GM12878 (cell line): ENCODE results near the gene MYOD1. TPM values are rescaled to one million over a fixed set of nuclear protein-coding genes. Genes with fewer than 3 reads are reported as not detected.

Source experiments
- ATAC-seq: fragments of 200-7000 bp; cut with Tn5 transposase; 3 replicates; pipeline ENCODE4 v1.9.1; 2020; ENCODE audit warnings: mild to moderate bottlenecking, moderate library complexity
- BruUV-seq: library from RNA; stranded (reverse); fragments of 400-500 nt; replicated peaks from 2 replicates; lab custom pipeline; 2021; lab: Mats Ljungman, UMichigan
- CTCF ChIA-PET: fragments of 300-600 bp; sonication (Branson Sonifier 250); formaldehyde crosslinking; extraction: SDS; loops from one replicate; lab custom pipeline; 2021; ENCODE audit warnings: inconsistent platforms; lab: Yijun Ruan, JAX
- POLR2A ChIA-PET: fragments of 350-600 bp; formaldehyde crosslinking; extraction: SDS; loops from one replicate; lab custom pipeline; 2021; ENCODE audit warnings: inconsistent platforms; lab: Charles Lee
- RAD21 ChIA-PET: fragments of 300-600 bp; sonication (Branson Sonifier 250); formaldehyde crosslinking; loops from one replicate; lab custom pipeline; 2023; ENCODE audit warnings: antibody characterized with exemption; ENCODE audit not compliant: unreplicated experiment; lab: Charles Lee
- SMC1A ChIA-PET: fragments of 300-600 bp; sonication (Branson Sonifier 250); formaldehyde crosslinking; loops from one replicate; lab custom pipeline; 2023; ENCODE audit not compliant: unreplicated experiment, uncharacterized antibody; lab: Charles Lee
- DNase-seq: peaks from one replicate; pipeline ENCODE4 v3.0.0-alpha.2; 2011; ENCODE audit warnings: low read depth, low spot score
- FAIRE-seq: peaks from 3 replicates; lab custom pipeline; 2011; peaks lifted over from hg19 to GRCh38; lab: Jason Lieb, UNC
- H2AFZ ChIP-seq: 2 replicates; pipeline ENCODE4 v1.6.0; 2011; ENCODE audit warnings: low read depth, low read length, control low read depth; ENCODE audit not compliant: control insufficient read depth
- H3K27ac ChIP-seq: 2 replicates; pipeline ENCODE4 v1.5.1; 2011; ENCODE audit warnings: control low read depth; ENCODE audit not compliant: control insufficient read depth, insufficient read depth
- H3K27me3 ChIP-seq, 2 experiments: replicated peaks in 1 of 2; 2 replicates each; pipeline versions ENCODE4 v1.6.0 to v1.6.1; 2011; ENCODE audit warnings: low read length in 1 of 2; ENCODE audit not compliant: control insufficient read depth in 2 of 2, insufficient read depth in 2 of 2
- H3K36me3 ChIP-seq, 2 experiments: 2 replicates each; pipeline ENCODE4 v1.5.1; 2011; ENCODE audit warnings: low read length in 1 of 2; ENCODE audit not compliant: control insufficient read depth in 2 of 2, insufficient read depth in 2 of 2
- H3K4me1 ChIP-seq: 2 replicates; pipeline ENCODE4 v1.6.1; 2011; ENCODE audit warnings: mild to moderate bottlenecking, low read length, moderate library complexity, mixed read lengths; ENCODE audit not compliant: control insufficient read depth, insufficient read depth
- H3K4me2 ChIP-seq: 2 replicates; pipeline ENCODE4 v1.6.0; 2011; ENCODE audit warnings: control low read depth; ENCODE audit not compliant: control insufficient read depth, insufficient read depth
- H3K4me3 ChIP-seq: fragments of 200-600 bp; sonication (generic); 2 replicates; pipeline ENCODE4 v1.5.1; 2016
- H3K79me2 ChIP-seq: 2 replicates; pipeline ENCODE4 v1.6.0; 2011; ENCODE audit warnings: low read length; ENCODE audit not compliant: control insufficient read depth, insufficient read depth
- H3K9ac ChIP-seq: 2 replicates; pipeline ENCODE4 v1.8.0; 2011; ENCODE audit warnings: low read length, control low read depth, mixed read lengths; ENCODE audit not compliant: control insufficient read depth, insufficient read depth
- H3K9me3 ChIP-seq: replicated peaks from 3 replicates; pipeline ENCODE4 v1.5.1; 2011; ENCODE audit warnings: mild to moderate bottlenecking, low read length; ENCODE audit not compliant: control insufficient read depth, insufficient read depth
- H4K20me1 ChIP-seq: 2 replicates; pipeline ENCODE4 v1.6.0; 2011; ENCODE audit not compliant: control insufficient read depth, insufficient read depth
- ATF3 ChIP-seq: IDR thresholded peaks from 2 replicates; pipeline ENCODE4 v1.6.1; 2011; ENCODE audit warnings: low read depth, mild to moderate bottlenecking, low read length, moderate library complexity, borderline replicate concordance; ENCODE audit errors: extremely low read depth
- ATF7 ChIP-seq: fragments of 450-650 bp; IDR thresholded peaks from 2 replicates; pipeline ENCODE4 v1.6.1; 2016; ENCODE audit warnings: low read depth, mild to moderate bottlenecking
- BACH1 ChIP-seq: fragments of 450-650 bp; IDR thresholded peaks from 2 replicates; pipeline ENCODE4 v1.6.1; 2017; ENCODE audit warnings: mild to moderate bottlenecking, borderline replicate concordance
- BCL3 ChIP-seq: IDR thresholded peaks from 2 replicates; pipeline ENCODE4 v1.6.1; 2011; ENCODE audit warnings: borderline replicate concordance, low read depth, mild to moderate bottlenecking, moderate library complexity, low read length; ENCODE audit not compliant: insufficient read depth, poor library complexity, severe bottlenecking
- EGR1 ChIP-seq, 2 experiments: IDR thresholded peaks; 1 replicate in 1 of 2; 2 replicates in 1 of 2; pipeline ENCODE4 v1.6.1; 2011 to 2012; ENCODE audit warnings: low read depth in 2 of 2, low read length in 2 of 2, borderline replicate concordance in 1 of 2, mild to moderate bottlenecking in 1 of 2, moderate library complexity in 1 of 2
- HCFC1 ChIP-seq: fragments of 150-350 bp; IDR thresholded peaks from 2 replicates; pipeline ENCODE4 v1.6.1; 2014; ENCODE audit warnings: low read length
- IKZF1 ChIP-seq: fragments of 450-650 bp; conservative IDR thresholded peaks from 2 replicates; pipeline ENCODE4 v1.6.1; 2017; ENCODE audit warnings: antibody characterized with exemption, mild to moderate bottlenecking
- IKZF2 ChIP-seq, 2 experiments: fragments of 450-650 bp; IDR thresholded peaks; 2 replicates each; pipeline ENCODE4 v1.6.1; 2017; ENCODE audit warnings: mild to moderate bottlenecking in 2 of 2, moderate library complexity in 2 of 2
- IRF3 ChIP-seq: fragments of 450-650 bp; IDR thresholded peaks from 2 replicates; pipeline ENCODE4 v1.6.1; 2014; ENCODE audit warnings: mild to moderate bottlenecking
- MEF2A ChIP-seq: IDR thresholded peaks from 2 replicates; pipeline ENCODE4 v1.6.1; 2011; ENCODE audit warnings: low read depth, mild to moderate bottlenecking, low read length, moderate library complexity; ENCODE audit not compliant: insufficient read depth
- MTA3 ChIP-seq: IDR thresholded peaks from 2 replicates; pipeline ENCODE4 v1.6.1; 2012; ENCODE audit warnings: low read length, inconsistent platforms, borderline replicate concordance
- MYC ChIP-seq: IDR thresholded peaks from 2 replicates; pipeline ENCODE4 v1.6.1; 2011; ENCODE audit warnings: mild to moderate bottlenecking, low read length, moderate library complexity, inconsistent platforms; ENCODE audit not compliant: insufficient read depth, insufficient replicate concordance, insufficient read length, severe bottlenecking
- POU2F2 ChIP-seq: IDR thresholded peaks from 3 replicates; pipeline ENCODE4 v1.6.1; 2011; ENCODE audit warnings: low read depth, mild to moderate bottlenecking, low read length, borderline replicate concordance
- SMAD1 ChIP-seq: fragments of 450-650 bp; IDR thresholded peaks from 2 replicates; pipeline ENCODE4 v1.6.1; 2018; ENCODE audit warnings: mild to moderate bottlenecking, low read depth; ENCODE audit not compliant: partially characterized antibody
- SMAD5 ChIP-seq: IDR thresholded peaks from 2 replicates; pipeline ENCODE4 v1.6.1; 2016; ENCODE audit warnings: antibody characterized with exemption, low read depth
- SUPT20H ChIP-seq: IDR thresholded peaks from 2 replicates; pipeline ENCODE4 v1.6.1; 2011; ENCODE audit warnings: low read depth, mild to moderate bottlenecking, low read length, moderate library complexity, borderline replicate concordance; ENCODE audit not compliant: control insufficient read depth
- WRNIP1 ChIP-seq: IDR thresholded peaks from 2 replicates; pipeline ENCODE4 v1.6.1; 2011; ENCODE audit warnings: low read depth, low read length, improper control_type of control experiment, borderline replicate concordance
- ZNF687 ChIP-seq: fragments of 450-650 bp; IDR thresholded peaks from 2 replicates; pipeline ENCODE4 v1.6.1; 2017; ENCODE audit warnings: mild to moderate bottlenecking, moderate library complexity
- WGBS: methylation state at CpG from one replicate; pipeline ENCODE4 v1.1.6; 2016; ENCODE audit warnings: low lambda C conversion rate; ENCODE audit not compliant: insufficient replicate concordance, insufficient coverage; ENCODE audit errors: missing lambda C conversion rate; 5-methylcytosine and 5-hydroxymethylcytosine counted together
- in situ Hi-C: fragments of 300-500 bp; cut with MboI; formaldehyde crosslinking; loops from 9 replicates; pipeline ENCODE4 v1.14.3; 2018; ENCODE audit warnings: mixed read lengths
- intact Hi-C: fragments of 100-400 bp; cut with micrococcal nuclease; formaldehyde crosslinking; loops from one replicate; pipeline ENCODE4 v1.14.2; 2022; ENCODE audit not compliant: unreplicated experiment
- polyA plus RNA-seq, 11 experiments: library from polyadenylated mRNA; depleted of rRNA in 4 of 11; unstranded in 6 of 11; stranded (reverse) in 5 of 11; fragments of >200 nt; fragmentation: Nextera tagmentation in 4 of 11; fragmentation: Illumina TruSeq in 1 of 11; extraction: Ambion mirVana in 4 of 11; extraction: Trizol in 1 of 11; gene quantifications; 1 replicate in 1 of 11; 2 replicates in 10 of 11; pipeline versions ENCODE4 v1.2.1 to v1.2.3, GENCODE V29; 2011 to 2016; ENCODE audit warnings: inconsistent platforms in 2 of 11, missing spikeins in 2 of 11, low read depth in 1 of 11
- total RNA-seq, 4 experiments: library from RNA; depleted of rRNA in 3 of 4; stranded (reverse); fragments of >200 nt in 3 of 4; fragmentation: Illumina TruSeq in 1 of 4; extraction: Trizol in 1 of 4; gene quantifications; 2 replicates each; pipeline versions ENCODE4 v1.2.1 to v1.2.3, GENCODE V29; 2013 to 2021

Gene MYOD1
- total and polyA plus RNA-seq, 10 of the 15 experiments (the other 5 are each of a cell fraction or from before 2014, with no cell fraction given) = not detected

GRCh38 chr11:17766073-17766359, 46.6 kb downstream of the MYOD1 start:
- Histone ChIP-seq H3K4me1 (no peaks in the 10 kb centered on the region), H3K9me3 (no peaks in the 10 kb centered on the region), H3K79me2 (no peaks in the 10 kb centered on the region), H4K20me1 (no peaks in the 10 kb centered on the region), H3K27ac (no peak overlapping the region), H3K4me2 (no peak overlapping the region), H3K36me3 (no peaks in the 10 kb centered on the region), H2AFZ (no peak overlapping the region), H3K9ac (no peak overlapping the region), H3K4me3 (no peak overlapping the region), H3K27me3 (no peaks in the 10 kb centered on the region)
- ChIA-PET CTCF (no interaction called here), SMC1A (no interaction called here), POLR2A (no interaction called here), RAD21 (no interaction called here)
- intact Hi-C loops (no loop called here), in situ Hi-C loops (no loop called here)
- no TSS peak for BruUV-seq
- TF ChIP-seq IRF3 = no peak
- no peak for TF ChIP-seq BACH1
- TF ChIP-seq SMAD1 = no peak
- no peak for TF ChIP-seq MYC
- TF ChIP-seq SUPT20H = no peak
- TF ChIP-seq IKZF1 = no peak
- no peak for TF ChIP-seq ZNF687
- no peak for TF ChIP-seq IKZF2 (IDR thresholded peaks at IDR 0.05)
- no peak for TF ChIP-seq HCFC1
- TF ChIP-seq WRNIP1 = no peak
- no peak for TF ChIP-seq MTA3
- no peak for TF ChIP-seq BCL3
- no peak for TF ChIP-seq SMAD5
- TF ChIP-seq EGR1 (IDR thresholded peaks at IDR 0.05; ENCODE audit: borderline replicate concordance in 1 of 2, low read depth in 2 of 2, low read length in 2 of 2) = no peak
- no peak for TF ChIP-seq POU2F2
- TF ChIP-seq ATF7 = no peak
- TF ChIP-seq MEF2A = no peak
- no peak for TF ChIP-seq ATF3
- FAIRE-seq = no peak
- ATAC-seq = no peak
- WGBS = 70% methylated on average over 8 of the region's 8 CpGs
- DNase-seq = no peak
